Stimulated activated CD4-positive, alpha-beta T cell treated with anti-CD3 and anti-CD28 coated beads, Interleukin-2, amount 100 ng/mL, for 24 hours (primary cell): ENCODE results near the gene AIFM2.
"Not testable (repeated sequence)": the region's sequence is repeated elsewhere in the genome, so short reads cannot be mapped to it uniquely, and the experiment has no call there.

Experiments
- DNase-seq, 2 donors: peaks; one replicate each; pipeline ENCODE4 v3.0.0-alpha.2; 2020

AIFM2 gene

GRCh38 chr10:70090013-70090412, 42.6 kb downstream of the AIFM2 start:
- DNase-seq: no peak

GRCh38 chr10:70088308-70088698, 44.3 kb downstream of the AIFM2 start:
- no peak for DNase-seq

GRCh38 chr10:70087616-70088307, 44.9 kb downstream of the AIFM2 start:
- DNase-seq: no peak

GRCh38 chr10:70085975-70086613, 46.5 kb downstream of the AIFM2 start:
- DNase-seq: no peak

- no peak for DNase-seq
These were observed 48.4 kb downstream of the AIFM2 start for GRCh38 chr10:70084189-70084588.

GRCh38 chr10:70080789-70081188, 51.8 kb downstream of the AIFM2 start:
- not testable (repeated sequence) for DNase-seq

- no peak for DNase-seq
These were observed 53.7 kb downstream of the AIFM2 start for GRCh38 chr10:70078937-70079336.

GRCh38 chr10:70078329-70078728, 54.3 kb downstream of the AIFM2 start:
- no peak for DNase-seq

GRCh38 chr10:70074971-70075370, 57.7 kb downstream of the AIFM2 start:
- DNase-seq: no peak

- no peak for DNase-seq
These were observed 58.5 kb downstream of the AIFM2 start for GRCh38 chr10:70074165-70074564.

- DNase-seq: no peak
These were observed 61.8 kb downstream of the AIFM2 start for GRCh38 chr10:70070834-70071233.

GRCh38 chr10:70069346-70069745, 63.3 kb downstream of the AIFM2 start:
- DNase-seq: no peak

- no peak for DNase-seq
These were observed 63.7 kb downstream of the AIFM2 start for GRCh38 chr10:70068925-70069324.

GRCh38 chr10:70067586-70067985, 65.0 kb downstream of the AIFM2 start:
- no peak for DNase-seq

- DNase-seq: no peak
These were observed 66.4 kb downstream of the AIFM2 start for GRCh38 chr10:70066190-70066589.

- DNase-seq: no peak
These were observed 68.1 kb downstream of the AIFM2 start for GRCh38 chr10:70064486-70064885.

- no peak for DNase-seq
These were observed 69.1 kb downstream of the AIFM2 start for GRCh38 chr10:70063418-70064098.
